ENCODE results near the gene ITPR2. TPM values are rescaled to one million over a fixed set of nuclear protein-coding genes. Genes with fewer than 3 reads are reported as not detected.

Gene ITPR2
- total and polyA plus RNA-seq, 2 of the 8 experiments (the other 6 are each of a cell fraction or from before 2014, with no cell fraction given), result 4.1 to 48.3 TPM

GRCh38 chr12:26658991-26659390 is 174.0 kb downstream of the ITPR2 start:
- 94% methylated on average over 4 of the region's 4 CpGs; no CpG with 5 or more reads in 1 of the 2 experiments for WGBS, 2 experiments (ENCODE audit: extremely low coverage in 1 of 2, insufficient coverage in 1 of 2, insufficient read length in 1 of 2, insufficient replicate concordance in 2 of 2, low coverage in 1 of 2, low lambda C conversion rate in 2 of 2, missing lambda C conversion rate in 1 of 2)
- TF ChIP-seq EGR1 (IDR thresholded peaks at IDR 0.05; ENCODE audit: borderline replicate concordance, low read depth, low read length) (no peak), EP300 (IDR thresholded peaks at IDR 0.05; ENCODE audit: borderline replicate concordance in 1 of 2, low read depth in 2 of 2, low read length in 2 of 2) (no peak), KDM4A (IDR thresholded peaks at IDR 0.05; ENCODE audit: low read depth, low read length, severe bottlenecking) (no peak), SUZ12 (IDR thresholded peaks at IDR 0.05; ENCODE audit: low read length) (no peak), TAF7 (optimal IDR thresholded peaks at IDR 0.05; ENCODE audit: borderline replicate concordance, low read depth, low read length) (no peak), CREB1 (IDR thresholded peaks at IDR 0.05) (no peak), RNF2 (IDR thresholded peaks at IDR 0.05; ENCODE audit: borderline replicate concordance, low read depth, low read length, missing control alignments, poor library complexity, severe bottlenecking) (no peak), RFX5 (IDR thresholded peaks at IDR 0.05; ENCODE audit: borderline replicate concordance, low read depth, low read length) (no peak), NANOG (IDR thresholded peaks at IDR 0.05; ENCODE audit: insufficient read depth, low read depth, low read length, poor library complexity, severe bottlenecking) (no peak), CEBPB (IDR thresholded peaks at IDR 0.05; ENCODE audit: low read depth, low read length) (no peak), MAX (IDR thresholded peaks at IDR 0.05) (no peak), KDM5A (IDR thresholded peaks at IDR 0.05; ENCODE audit: low read length) (no peak), BCL11A (IDR thresholded peaks at IDR 0.05; ENCODE audit: low read depth in 2 of 2, low read length in 2 of 2) (no peak)
- FAIRE-seq, result no peak

More at GRCh38 chr12:26658991-26659390, 174.0 kb downstream of the ITPR2 start:
- Histone ChIP-seq H3K4ac (replicated peaks; ENCODE audit: insufficient read length, low read depth, low read length) (no peak overlapping the region), H2BK5ac (ENCODE audit: low read depth, low read length) (no peak overlapping the region), H3K79me2 (ENCODE audit: control insufficient read depth in 1 of 2, insufficient read depth in 2 of 2, low read length in 2 of 2) (no peaks in the 10 kb centered on the region), H3K14ac (ENCODE audit: insufficient read length) (no peak overlapping the region), H3K9me3 (ENCODE audit: insufficient read depth in 2 of 2, low read depth in 1 of 2, low read length in 1 of 2) (no peaks in the 10 kb centered on the region), H4K8ac (ENCODE audit: extremely low read depth, insufficient read depth, low read length) (no peak overlapping the region), H3K4me1 (replicated peaks in 1 of 4; ENCODE audit: control insufficient read depth in 3 of 4, insufficient read depth in 4 of 4, low read length in 3 of 4) (peaks cover 0 to 2% (median 0%) of the 10 kb centered on the region in 4 experiments; a peak in 1 of 7 replicates), H3K23ac (ENCODE audit: insufficient read length) (no peak overlapping the region), H2BK15ac (ENCODE audit: low read length) (no peak overlapping the region), H4K20me1 (replicated peaks in 1 of 2; ENCODE audit: control insufficient read depth in 1 of 2, insufficient read depth in 2 of 2, low read length in 2 of 2) (no peaks in the 10 kb centered on the region), H3K4me3 (ENCODE audit: extremely low read depth in 1 of 4, insufficient read depth in 2 of 4, low read depth in 3 of 4, low read length in 4 of 4) (no peak overlapping the region), H3K27ac (ENCODE audit: low read depth, low read length) (no peak overlapping the region), H2BK20ac (ENCODE audit: low read length) (no peak overlapping the region), H4K5ac (ENCODE audit: insufficient read length, low read depth, low read length) (no peak overlapping the region), H3K18ac (ENCODE audit: extremely low read depth, low read length) (no peak overlapping the region), H2BK120ac (replicated peaks; ENCODE audit: low read depth, low read length) (no peak overlapping the region), H3K27me3 (replicated peaks in 1 of 4; ENCODE audit: control insufficient read depth in 3 of 4, extremely low read depth in 1 of 4, insufficient read depth in 3 of 4, low read length in 3 of 4) (peaks cover 0 to 1% (median 0%) of the 10 kb centered on the region in 4 experiments; a peak in 1 of 7 replicates), H3K9ac (replicated peaks in 1 of 4; ENCODE audit: extremely low read depth in 1 of 4, low read depth in 3 of 4, low read length in 3 of 4) (no peak overlapping the region), H3K56ac (replicated peaks; ENCODE audit: insufficient read length, low read depth, low read length) (no peak overlapping the region), H4K91ac (replicated peaks; ENCODE audit: insufficient read length, low read length) (no peak overlapping the region), H3K36me3 (ENCODE audit: control insufficient read depth in 2 of 4, insufficient read depth in 4 of 4, low read length in 3 of 4) (peaks cover 0 to 21% (median 10%) of the 10 kb centered on the region in 4 experiments; a peak in 6 of 8 replicates), H2AK5ac (ENCODE audit: low read depth, low read length) (no peak overlapping the region), H3K23me2 (ENCODE audit: low read depth, low read length) (no peaks in the 10 kb centered on the region), H2BK12ac (ENCODE audit: low read depth, low read length) (no peak overlapping the region), H3K4me2 (ENCODE audit: insufficient read depth in 1 of 2, low read depth in 2 of 2, low read length in 2 of 2) (no peak overlapping the region), H3K79me1 (ENCODE audit: low read depth, low read length) (no peaks in the 10 kb centered on the region; the same call in 1 of the 2 replicates), H2AFZ (ENCODE audit: low read length) (no peak overlapping the region)
- POLR2A ChIA-PET (ENCODE audit: partially characterized antibody), result no interaction called here
- CTCF ChIA-PET (ENCODE audit: partially characterized antibody), result interaction anchor here (1.2 to 2.9 kb wide), 2 partner anchors 43 to 109 kb away, joined by 3 to 9 read pairs; no protein-coding TSS in a partner anchor
- DNase-seq (ENCODE audit: low read depth in 1 of 2, low spot score in 2 of 2), result no peak
